ENCODE data around the gene SCGB3A2.

SCGB3A2 gene, protein sequence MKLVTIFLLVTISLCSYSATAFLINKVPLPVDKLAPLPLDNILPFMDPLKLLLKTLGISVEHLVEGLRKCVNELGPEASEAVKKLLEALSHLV

DNA sequence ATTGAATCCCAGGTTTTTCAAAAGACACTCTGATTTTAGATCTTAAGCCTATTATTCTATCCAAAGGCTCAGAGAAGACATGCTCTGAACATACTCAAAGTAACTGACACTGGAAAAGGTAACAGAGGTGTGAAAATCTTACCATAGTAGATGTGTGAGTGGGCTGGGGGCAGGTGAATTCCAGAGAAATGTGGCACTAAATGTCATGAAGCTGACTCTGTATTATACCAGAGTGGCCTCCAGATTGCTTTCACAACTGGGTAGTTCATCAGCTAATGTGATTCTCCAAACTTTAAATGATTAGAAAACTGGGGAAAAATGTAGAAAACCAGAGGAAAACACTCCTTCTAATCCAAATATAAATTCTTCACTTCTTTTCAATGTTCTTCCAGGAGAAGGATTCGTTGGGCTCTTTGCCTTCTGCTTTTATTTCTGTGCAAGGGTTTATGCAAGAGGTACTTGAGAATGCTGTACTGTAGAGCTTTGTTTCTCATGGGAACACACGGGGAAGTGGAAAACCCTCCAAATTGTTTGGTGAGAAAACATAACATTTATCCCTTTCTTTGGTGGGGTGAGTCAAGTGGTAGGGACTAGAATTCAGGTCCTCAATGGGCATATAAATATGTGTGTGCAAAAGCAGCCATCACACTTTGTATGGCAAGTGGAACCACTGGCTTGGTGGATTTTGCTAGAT is at the start of gene SCGB3A2:
TSS of gene SCGB3A2 (plus strand) at position 646 of the 694 bp plus-strand sequence. CDS start 93 bp downstream, outside the sequence.
- TF ChIP-seq CTCF (IDR thresholded peaks at IDR 0.05; ENCODE audit: low read length, missing control alignments), result no peak
- no peak within 1 kb of the TSS for H3K4me3 ChIP-seq (replicated peaks; ENCODE audit: low read depth, low read length)
- DNase-seq (ENCODE audit: low read depth), result no peak

DNA sequence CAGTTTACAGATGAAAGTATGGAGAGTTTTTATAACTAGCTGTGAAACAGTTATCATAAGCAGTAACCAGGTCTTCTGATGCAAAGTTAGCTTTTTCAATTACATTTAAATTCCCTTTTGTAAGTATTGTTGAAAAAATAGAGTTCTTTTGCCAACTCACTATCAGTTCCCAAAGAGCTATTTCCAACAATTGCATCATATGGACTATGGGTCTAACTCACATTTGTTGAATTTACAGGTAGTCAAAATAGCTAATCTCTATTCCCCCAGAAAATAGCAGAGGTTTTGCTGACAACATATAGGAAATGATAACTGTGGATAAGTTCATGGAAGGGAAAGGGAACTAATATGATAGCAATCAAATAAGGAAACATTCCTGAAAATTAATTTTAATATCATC is 48.5 kb upstream of the SCGB3A2 start:
- DNase-seq (ENCODE audit: low read depth), result no peak
- no peak overlapping the region for H3K4me3 ChIP-seq (replicated peaks; ENCODE audit: low read depth, low read length)
- TF ChIP-seq CTCF (IDR thresholded peaks at IDR 0.05; ENCODE audit: low read length, missing control alignments), result no peak

GRCh38 chr5:147831465-147831864 is 47.0 kb upstream of the SCGB3A2 start, which contains the start of gene SPINK1:
SPINK1 (minus strand) TSS chr5:147831671; CDS start chr5:147831577, 94 bp downstream.
- DNase-seq (ENCODE audit: low read depth), result no peak
- no peak within 1 kb of the TSS for H3K4me3 ChIP-seq (replicated peaks; ENCODE audit: low read depth, low read length)
- TF ChIP-seq CTCF (IDR thresholded peaks at IDR 0.05; ENCODE audit: low read length, missing control alignments), result no peak

DNA sequence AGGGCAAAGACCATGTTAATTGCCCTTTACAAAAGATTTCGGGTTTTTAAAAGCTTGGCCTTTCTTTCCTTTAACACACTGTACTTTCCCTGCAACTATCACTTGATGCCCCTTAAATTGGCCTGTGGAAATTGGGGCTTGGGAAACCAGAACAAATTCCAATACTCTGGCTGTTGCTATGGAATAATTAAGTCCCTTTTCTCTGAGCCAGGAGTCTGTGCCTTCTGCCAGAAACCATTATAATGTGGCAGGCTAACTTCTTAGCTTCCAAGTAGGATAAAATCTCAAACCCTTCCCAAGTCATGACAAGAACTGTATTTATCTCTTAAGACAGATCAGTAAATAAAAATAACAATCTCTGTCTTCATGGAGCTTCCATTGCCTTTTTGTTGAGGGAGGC is 46.0 kb upstream of the SCGB3A2 start:
- no peak overlapping the region for H3K4me3 ChIP-seq (replicated peaks; ENCODE audit: low read depth, low read length)
- no peak for DNase-seq (ENCODE audit: low read depth)
- no peak for TF ChIP-seq CTCF (IDR thresholded peaks at IDR 0.05; ENCODE audit: low read length, missing control alignments)

GRCh38 chr5:147835386-147835798 is 43.1 kb upstream of the SCGB3A2 start:
- H3K4me3 ChIP-seq (replicated peaks; ENCODE audit: low read depth, low read length), result no peak overlapping the region
- no peak for DNase-seq (ENCODE audit: low read depth)
- no peak for TF ChIP-seq CTCF (IDR thresholded peaks at IDR 0.05; ENCODE audit: low read length, missing control alignments)

DNA sequence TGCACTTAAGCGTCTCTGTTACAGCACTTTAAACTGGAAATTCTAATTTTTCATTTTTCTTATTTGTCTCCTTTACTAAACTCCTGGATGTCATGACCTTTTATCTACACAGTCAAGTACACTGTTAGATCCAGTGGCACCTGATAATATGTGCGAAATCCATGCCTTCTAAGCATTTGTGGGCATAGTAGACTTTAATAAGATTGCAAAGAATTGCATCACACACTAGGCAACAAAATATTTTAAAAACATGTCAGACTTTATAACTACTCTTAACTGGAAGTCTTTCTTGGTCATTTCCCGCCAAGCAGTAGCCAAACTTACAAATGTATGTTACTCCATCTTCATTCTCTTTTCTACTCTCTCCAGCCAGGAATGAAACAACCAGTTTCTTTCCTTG is 42.1 kb upstream of the SCGB3A2 start:
- no peak overlapping the region for H3K4me3 ChIP-seq (replicated peaks; ENCODE audit: low read depth, low read length)
- DNase-seq (ENCODE audit: low read depth), result no peak
- TF ChIP-seq CTCF (IDR thresholded peaks at IDR 0.05; ENCODE audit: low read length, missing control alignments), result no peak

- H3K4me3 ChIP-seq (replicated peaks; ENCODE audit: low read depth, low read length), result no peak overlapping the region
- no peak for DNase-seq (ENCODE audit: low read depth)
- TF ChIP-seq CTCF (IDR thresholded peaks at IDR 0.05; ENCODE audit: low read length, missing control alignments), result no peak
Measured at GRCh38 chr5:147842869-147843268, 35.6 kb upstream of the SCGB3A2 start.

Data from fibroblast of pulmonary artery (primary cell).